Kidney (tissue), 14 donors: ENCODE measurements around the gene GRPEL2. TPM values are rescaled to one million over a fixed set of nuclear protein-coding genes. Genes with fewer than 3 reads are reported as not detected.
A peak's percentile ranks its signal among the peaks of the same experiment; 100 is the strongest.

Experiments used
- DNase-seq, 5 donors: peaks; one replicate each; pipeline ENCODE4 v3.0.0-alpha.2; 2013 to 2020
- FAIRE-seq: peaks from 2 replicates; lab custom pipeline; 2012; peaks lifted over from hg19 to GRCh38; lab: Jason Lieb, UNC
- H3K27ac ChIP-seq, 2 donors: one replicate each; pipeline ENCODE4 v1.7.0; 2013; ENCODE audit warnings: low read depth in 2 of 2, low read length in 2 of 2, inconsistent platforms in 1 of 2
- H3K27me3 ChIP-seq: one replicate; pipeline ENCODE4 v1.7.1; 2013; ENCODE audit warnings: low read length, inconsistent platforms; ENCODE audit not compliant: control insufficient read depth, insufficient read depth
- H3K36me3 ChIP-seq, 3 donors: one replicate each; pipeline versions ENCODE4 v1.7.0 to v1.7.1; 2013; ENCODE audit warnings: low read length in 3 of 3, control low read depth in 1 of 3, inconsistent platforms in 1 of 3; ENCODE audit not compliant: insufficient read depth in 3 of 3, control insufficient read depth in 2 of 3
- H3K4me1 ChIP-seq, 3 donors: one replicate each; pipeline versions ENCODE4 v1.7.0 to v1.7.1; 2013; ENCODE audit warnings: low read length in 3 of 3, inconsistent platforms in 1 of 3, low read depth in 1 of 3; ENCODE audit not compliant: control insufficient read depth in 2 of 3, insufficient read depth in 2 of 3
- H3K4me3 ChIP-seq, 3 donors: one replicate each; pipeline versions ENCODE4 v1.7.0 to v1.8.1; 2013; ENCODE audit warnings: low read length in 3 of 3, control low read depth in 1 of 3, inconsistent platforms in 1 of 3
- H3K9ac ChIP-seq, 3 donors: one replicate each; pipeline versions ENCODE4 v1.7.0 to v1.7.1; 2013; ENCODE audit warnings: low read length in 3 of 3, control low read depth in 1 of 3, inconsistent platforms in 1 of 3
- H3K9me3 ChIP-seq, 3 donors: one replicate each; pipeline versions ENCODE4 v1.7.0 to v1.7.1; 2013; ENCODE audit warnings: low read length in 3 of 3, control low read depth in 1 of 3, inconsistent platforms in 1 of 3; ENCODE audit not compliant: control insufficient read depth in 2 of 3, insufficient read depth in 1 of 3
- intact Hi-C: fragments of 100-400 bp; cut with DNase I; formaldehyde crosslinking; loops from one replicate; pipeline ENCODE4 v1.11.1; 2022
- polyA plus RNA-seq: library from polyadenylated mRNA; stranded (reverse); fragments of 350-450 nt; fragmentation: Illumina TruSeq; extraction: RNeasy Lipid Tissue Mini Kit (QIAGEN cat#74804); gene quantifications from one replicate; pipeline ENCODE4 v1.2.3, GENCODE V29; 2014; ENCODE audit warnings: low read depth, low replicate concordance; ENCODE audit not compliant: insufficient read depth
- total RNA-seq: library from RNA; stranded (reverse); fragmentation: NEBNext Ultra II Directional; extraction: Animal tissue kit (Norgen Biotek cat#: 25700); gene quantifications from one replicate; pipeline ENCODE4 v1.2.1, GENCODE V29; 2021
- TF ChIP-seq, protein P1 (sequence below): IDR thresholded peaks from 3 replicates; pipeline ENCODE4 v1.5.1; 2012; ENCODE audit warnings: mild to moderate bottlenecking, moderate library complexity, borderline replicate concordance; ENCODE audit not compliant: insufficient read depth; ENCODE audit errors: extremely low read depth
- donor health status: control.
- donor health status: control.
- donor health status: control.
- donor health status: control.
- donor health status: control.
- donor health status: DM: yes; HTN: yes; CAD: no.
- donor health status: Normal renal cell carcinoma (clear cell type).

Gene GRPEL2
- total and polyA plus RNA-seq, 2 donors from 2014 or later: 7.6 to 16.9 TPM

DNA sequence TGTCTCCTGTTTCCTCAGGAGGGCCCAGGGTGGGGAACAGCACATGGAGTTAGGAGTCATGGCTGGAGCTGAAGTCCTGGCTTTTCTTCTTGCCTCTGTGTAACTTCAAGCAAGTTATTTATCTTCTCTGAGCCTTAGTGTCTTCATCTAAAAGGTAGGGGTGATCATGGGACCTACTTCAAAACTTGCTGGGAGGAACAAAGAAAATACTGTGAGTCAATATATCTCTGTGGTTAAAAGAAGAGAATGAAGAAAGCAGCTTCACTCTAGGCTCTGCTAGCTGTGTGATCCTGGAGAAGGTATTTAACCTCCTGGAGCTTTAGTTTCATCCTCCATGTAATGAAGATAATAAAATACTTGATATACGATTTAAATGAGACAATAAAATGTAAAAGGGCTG is 47.1 kb upstream of the GRPEL2 start:
- Histone ChIP-seq H3K36me3 (no peaks in the 10 kb centered on the region), H3K27me3 (no peaks in the 10 kb centered on the region), H3K27ac (no peak overlapping the region), H3K9me3 (no peaks in the 10 kb centered on the region), H3K9ac (no peak overlapping the region), H3K4me1 (peaks cover 0 to 15% (median 14%) of the 10 kb centered on the region in 3 donors), H3K4me3 (no peak overlapping the region)
- FAIRE-seq (no peak), DNase-seq (no peak)
- TF ChIP-seq, protein P1, sequence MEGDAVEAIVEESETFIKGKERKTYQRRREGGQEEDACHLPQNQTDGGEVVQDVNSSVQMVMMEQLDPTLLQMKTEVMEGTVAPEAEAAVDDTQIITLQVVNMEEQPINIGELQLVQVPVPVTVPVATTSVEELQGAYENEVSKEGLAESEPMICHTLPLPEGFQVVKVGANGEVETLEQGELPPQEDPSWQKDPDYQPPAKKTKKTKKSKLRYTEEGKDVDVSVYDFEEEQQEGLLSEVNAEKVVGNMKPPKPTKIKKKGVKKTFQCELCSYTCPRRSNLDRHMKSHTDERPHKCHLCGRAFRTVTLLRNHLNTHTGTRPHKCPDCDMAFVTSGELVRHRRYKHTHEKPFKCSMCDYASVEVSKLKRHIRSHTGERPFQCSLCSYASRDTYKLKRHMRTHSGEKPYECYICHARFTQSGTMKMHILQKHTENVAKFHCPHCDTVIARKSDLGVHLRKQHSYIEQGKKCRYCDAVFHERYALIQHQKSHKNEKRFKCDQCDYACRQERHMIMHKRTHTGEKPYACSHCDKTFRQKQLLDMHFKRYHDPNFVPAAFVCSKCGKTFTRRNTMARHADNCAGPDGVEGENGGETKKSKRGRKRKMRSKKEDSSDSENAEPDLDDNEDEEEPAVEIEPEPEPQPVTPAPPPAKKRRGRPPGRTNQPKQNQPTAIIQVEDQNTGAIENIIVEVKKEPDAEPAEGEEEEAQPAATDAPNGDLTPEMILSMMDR: no peak
- intact Hi-C loops: no loop called here

DNA sequence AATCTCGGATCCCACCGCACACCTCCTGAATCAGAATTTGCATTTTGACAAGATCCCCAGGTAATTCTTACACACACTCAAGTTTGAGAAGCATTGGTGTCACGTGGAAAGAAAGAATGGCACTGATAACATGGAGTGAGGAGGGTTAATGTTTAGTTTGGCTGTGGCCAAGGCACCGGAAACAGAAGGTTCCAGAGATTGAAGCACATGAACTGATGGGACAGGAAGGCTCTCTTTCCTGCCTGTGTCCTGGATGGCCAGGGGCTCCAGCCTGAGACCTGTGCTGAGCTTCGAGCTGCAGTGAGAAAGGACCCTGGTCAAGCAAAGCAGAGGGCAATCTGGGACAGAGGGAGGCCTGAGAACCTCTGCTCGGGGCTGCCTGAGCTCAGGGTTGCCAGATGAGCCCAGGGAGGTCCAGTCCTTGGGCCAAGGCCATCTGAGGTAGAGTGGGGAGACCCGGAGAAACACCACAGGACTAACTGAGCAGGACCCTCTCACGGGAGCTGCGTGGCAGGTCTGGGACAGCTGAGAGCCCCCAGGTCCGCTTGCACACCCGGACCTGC is 46.4 kb upstream of the GRPEL2 start:
- intact Hi-C loops: no loop called here
- Histone ChIP-seq H3K4me1 (peaks cover 0 to 15% (median 14%) of the 10 kb centered on the region in 3 donors), H3K9ac (no peak overlapping the region), H3K9me3 (no peaks in the 10 kb centered on the region), H3K27ac (peak overlapping the region in 1 of 2 donors; percentile 40), H3K27me3 (no peaks in the 10 kb centered on the region), H3K36me3 (no peaks in the 10 kb centered on the region), H3K4me3 (no peak overlapping the region)
- peak in 1 of 5 donors; percentile 54 for DNase-seq
- TF ChIP-seq, protein P1: no peak
- FAIRE-seq: no peak

DNA sequence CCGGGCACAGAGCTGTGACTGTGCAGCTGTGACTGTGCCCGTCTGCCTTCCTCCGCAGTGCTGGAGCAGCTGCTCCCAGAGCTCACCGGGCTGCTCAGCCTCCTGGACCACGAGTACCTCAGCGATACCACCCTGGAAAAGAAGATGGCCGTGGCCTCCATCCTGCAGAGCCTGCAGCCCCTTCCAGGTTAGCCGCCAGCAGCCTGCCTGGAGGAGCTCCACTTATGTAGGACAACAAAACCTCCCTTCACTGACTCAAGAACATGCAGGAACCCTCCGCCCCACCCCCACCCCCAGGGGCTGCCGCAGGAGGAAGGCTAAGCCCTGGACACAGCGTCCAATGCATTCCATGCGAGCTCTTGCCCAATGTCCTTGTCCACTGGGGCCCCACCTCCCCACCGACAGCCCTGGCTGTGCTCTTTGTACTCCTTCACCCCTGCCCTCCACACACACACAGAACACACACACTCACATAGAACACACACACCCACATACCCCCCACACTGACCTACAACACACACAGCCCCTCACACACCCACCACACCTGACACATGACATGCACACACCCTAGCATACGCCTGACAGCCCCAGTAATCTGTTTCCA is 45.7 kb upstream of the GRPEL2 start:
- FAIRE-seq (no peak), DNase-seq (peak in 1 of 5 donors; percentile 75)
- Histone ChIP-seq H3K4me3 (no peak overlapping the region), H3K4me1 (peaks cover 0 to 15% (median 14%) of the 10 kb centered on the region in 3 donors), H3K9me3 (no peaks in the 10 kb centered on the region), H3K27me3 (no peaks in the 10 kb centered on the region), H3K36me3 (no peaks in the 10 kb centered on the region), H3K27ac (peak overlapping the region; percentile 14 to 40), H3K9ac (no peak overlapping the region)
- TF ChIP-seq, protein P1: no peak
- intact Hi-C loops: no loop called here
